Measurements from ENCODE around the gene DGKE. TPM values are rescaled to one million over a fixed set of nuclear protein-coding genes. Genes with fewer than 3 reads are reported as not detected.

Gene DGKE
- total RNA-seq, 1 experiment from 2014 or later = 10.0 TPM

GRCh38 chr17:56812901-56813388 lies 21.0 kb upstream of the DGKE start:
- Mint-ChIP-seq H3K27ac (ENCODE audit: unreplicated experiment) (no peak overlapping the region), H3K27me3 (ENCODE audit: unreplicated experiment) (no peaks in the 10 kb centered on the region), H3K4me1 (ENCODE audit: low read depth, unreplicated experiment) (no peaks in the 10 kb centered on the region), H3K4me3 (ENCODE audit: low read depth, unreplicated experiment) (no peak overlapping the region), H3K36me3 (ENCODE audit: insufficient read depth, unreplicated experiment) (no peaks in the 10 kb centered on the region), H3K9me3 (ENCODE audit: low read depth, unreplicated experiment) (no peaks in the 10 kb centered on the region)
- DNase-seq = no peak
- intact Hi-C loops (cut with micrococcal nuclease; ENCODE audit: unreplicated experiment) = no loop called here
- CTCF ChIA-PET = no interaction called here
- no TSS peak for BruUV-seq (replicated peaks)
- no peak for TF ChIP-seq CTCF (IDR thresholded peaks at IDR 0.05; ENCODE audit: unreplicated experiment)

- Mint-ChIP-seq H3K36me3 (ENCODE audit: insufficient read depth, unreplicated experiment) (no peaks in the 10 kb centered on the region), H3K27ac (ENCODE audit: unreplicated experiment) (no peak overlapping the region), H3K27me3 (ENCODE audit: unreplicated experiment) (no peaks in the 10 kb centered on the region), H3K4me1 (ENCODE audit: low read depth, unreplicated experiment) (peaks cover 12% of the 10 kb centered on the region), H3K4me3 (ENCODE audit: low read depth, unreplicated experiment) (no peak overlapping the region), H3K9me3 (ENCODE audit: low read depth, unreplicated experiment) (no peaks in the 10 kb centered on the region)
- no peak for DNase-seq
- no peak for TF ChIP-seq CTCF (IDR thresholded peaks at IDR 0.05; ENCODE audit: unreplicated experiment)
- CTCF ChIA-PET = no interaction called here
- intact Hi-C loops (cut with micrococcal nuclease; ENCODE audit: unreplicated experiment) = no loop called here
- BruUV-seq (replicated peaks) = no TSS peak
Measured at GRCh38 chr17:56815711-56816110, 18.2 kb upstream of the DGKE start.

- H3K27ac Mint-ChIP-seq (ENCODE audit: unreplicated experiment) = no peak overlapping the region
- no peak overlapping the region for H3K4me3 Mint-ChIP-seq (ENCODE audit: low read depth, unreplicated experiment)
- CTCF ChIA-PET = no interaction called here
- BruUV-seq (replicated peaks) = no TSS peak
- no peak for TF ChIP-seq CTCF (IDR thresholded peaks at IDR 0.05; ENCODE audit: unreplicated experiment)
- intact Hi-C loops (cut with micrococcal nuclease; ENCODE audit: unreplicated experiment) = no loop called here
- H3K27me3 Mint-ChIP-seq (ENCODE audit: unreplicated experiment) = no peaks in the 10 kb centered on the region
- H3K36me3 Mint-ChIP-seq (ENCODE audit: insufficient read depth, unreplicated experiment) = no peaks in the 10 kb centered on the region
- H3K9me3 Mint-ChIP-seq (ENCODE audit: low read depth, unreplicated experiment) = no peaks in the 10 kb centered on the region
- H3K4me1 Mint-ChIP-seq (ENCODE audit: low read depth, unreplicated experiment) = peaks cover 12% of the 10 kb centered on the region
- DNase-seq = no peak
Measured at GRCh38 chr17:56817066-56817465, 16.9 kb upstream of the DGKE start.

GRCh38 chr17:56819030-56819429 lies 14.9 kb upstream of the DGKE start:
- Mint-ChIP-seq H3K27me3 (ENCODE audit: unreplicated experiment) (no peaks in the 10 kb centered on the region), H3K4me3 (ENCODE audit: low read depth, unreplicated experiment) (no peak overlapping the region), H3K4me1 (ENCODE audit: low read depth, unreplicated experiment) (peaks cover 12% of the 10 kb centered on the region), H3K36me3 (ENCODE audit: insufficient read depth, unreplicated experiment) (no peaks in the 10 kb centered on the region), H3K9me3 (ENCODE audit: low read depth, unreplicated experiment) (no peaks in the 10 kb centered on the region), H3K27ac (ENCODE audit: unreplicated experiment) (no peak overlapping the region)
- TF ChIP-seq CTCF (IDR thresholded peaks at IDR 0.05; ENCODE audit: unreplicated experiment) = no peak
- no TSS peak for BruUV-seq (replicated peaks)
- intact Hi-C loops (cut with micrococcal nuclease; ENCODE audit: unreplicated experiment) = loop anchor here (1.0 kb wide), 1 partner anchor 121 kb away; no protein-coding TSS in a partner anchor
- DNase-seq = no peak
- CTCF ChIA-PET = interaction anchor here (0.6 to 1.0 kb wide), 5 partner anchors 11 to 120 kb away, joined by 3 to 6 read pairs (median 3); partner anchors contain the start of genes C17orf67, DGKE and TRIM25
